ENCODE measurements around the gene ABCC6. TPM values are rescaled to one million over a fixed set of nuclear protein-coding genes. Genes with fewer than 3 reads are reported as not detected.
"Not testable (repeated sequence)": the region's sequence is repeated elsewhere in the genome, so short reads cannot be mapped to it uniquely, and the experiment has no call there.

The ABCC6 gene
- total and polyA plus RNA-seq, 2 experiments from 2014 or later, result 7.1 to 10.0 TPM

DNA sequence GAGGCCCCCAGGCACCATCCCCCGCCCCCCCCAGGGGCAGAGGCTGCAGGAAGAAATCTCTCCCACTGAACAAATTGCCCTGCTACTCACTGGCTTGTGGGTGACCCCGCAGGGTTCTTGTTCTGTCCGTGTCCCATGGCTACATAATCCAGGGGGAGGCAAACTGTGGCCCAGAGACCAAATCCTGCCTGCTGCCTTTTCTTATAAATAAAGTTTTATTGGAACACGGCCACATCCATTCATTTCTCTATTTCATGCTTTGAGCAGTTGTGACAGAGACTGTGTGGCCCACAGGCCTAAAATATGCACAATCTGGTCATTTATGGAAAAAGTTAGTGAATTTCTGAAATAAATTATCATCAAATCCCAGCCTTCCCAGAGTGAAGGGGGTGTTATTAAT, 38.2 kb downstream of the ABCC6 start:
- Histone ChIP-seq H3K4me3 (no peak overlapping the region), H3K27me3 (no peaks in the 10 kb centered on the region), H3K36me3 (no peaks in the 10 kb centered on the region), H3K4me1 (ENCODE audit: low read depth) (no peaks in the 10 kb centered on the region), H3K9me3 (ENCODE audit: low read depth) (no peaks in the 10 kb centered on the region), H3K27ac (no peak overlapping the region)
- TF ChIP-seq, protein P1, sequence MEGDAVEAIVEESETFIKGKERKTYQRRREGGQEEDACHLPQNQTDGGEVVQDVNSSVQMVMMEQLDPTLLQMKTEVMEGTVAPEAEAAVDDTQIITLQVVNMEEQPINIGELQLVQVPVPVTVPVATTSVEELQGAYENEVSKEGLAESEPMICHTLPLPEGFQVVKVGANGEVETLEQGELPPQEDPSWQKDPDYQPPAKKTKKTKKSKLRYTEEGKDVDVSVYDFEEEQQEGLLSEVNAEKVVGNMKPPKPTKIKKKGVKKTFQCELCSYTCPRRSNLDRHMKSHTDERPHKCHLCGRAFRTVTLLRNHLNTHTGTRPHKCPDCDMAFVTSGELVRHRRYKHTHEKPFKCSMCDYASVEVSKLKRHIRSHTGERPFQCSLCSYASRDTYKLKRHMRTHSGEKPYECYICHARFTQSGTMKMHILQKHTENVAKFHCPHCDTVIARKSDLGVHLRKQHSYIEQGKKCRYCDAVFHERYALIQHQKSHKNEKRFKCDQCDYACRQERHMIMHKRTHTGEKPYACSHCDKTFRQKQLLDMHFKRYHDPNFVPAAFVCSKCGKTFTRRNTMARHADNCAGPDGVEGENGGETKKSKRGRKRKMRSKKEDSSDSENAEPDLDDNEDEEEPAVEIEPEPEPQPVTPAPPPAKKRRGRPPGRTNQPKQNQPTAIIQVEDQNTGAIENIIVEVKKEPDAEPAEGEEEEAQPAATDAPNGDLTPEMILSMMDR (IDR thresholded peaks at IDR 0.05; ENCODE audit: low read depth, low read length), result no peak
- no peak for DNase-seq (ENCODE audit: low read depth in 1 of 2, low spot score in 1 of 2)

DNA sequence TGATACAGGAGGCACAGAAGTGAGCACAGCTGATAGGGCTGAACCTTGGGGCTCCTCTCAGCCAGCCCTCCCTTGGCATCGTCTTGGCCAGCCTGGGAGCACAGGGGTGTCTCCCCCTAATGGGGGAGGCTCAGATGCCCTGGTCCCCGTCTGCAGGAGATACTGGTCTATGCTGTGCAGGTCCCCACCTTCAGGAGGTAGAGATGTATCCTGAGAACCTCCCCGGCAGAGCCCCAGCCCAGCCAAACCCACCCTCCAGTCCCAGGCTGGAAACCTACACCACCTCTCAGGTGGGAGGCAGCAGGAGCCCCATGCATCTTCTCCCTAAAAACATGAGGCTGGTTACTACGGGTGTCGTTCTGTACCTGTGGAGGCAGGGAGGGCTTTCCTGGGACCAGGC, 38.7 kb downstream of the ABCC6 start:
- Histone ChIP-seq H3K27me3 (no peaks in the 10 kb centered on the region), H3K4me3 (no peak overlapping the region), H3K9me3 (ENCODE audit: low read depth) (no peaks in the 10 kb centered on the region), H3K4me1 (ENCODE audit: low read depth) (no peaks in the 10 kb centered on the region), H3K36me3 (no peaks in the 10 kb centered on the region), H3K27ac (no peak overlapping the region)
- TF ChIP-seq, protein P1 (IDR thresholded peaks at IDR 0.05; ENCODE audit: low read depth, low read length), result no peak
- no peak for DNase-seq (ENCODE audit: low read depth in 1 of 2, low spot score in 1 of 2)

DNA sequence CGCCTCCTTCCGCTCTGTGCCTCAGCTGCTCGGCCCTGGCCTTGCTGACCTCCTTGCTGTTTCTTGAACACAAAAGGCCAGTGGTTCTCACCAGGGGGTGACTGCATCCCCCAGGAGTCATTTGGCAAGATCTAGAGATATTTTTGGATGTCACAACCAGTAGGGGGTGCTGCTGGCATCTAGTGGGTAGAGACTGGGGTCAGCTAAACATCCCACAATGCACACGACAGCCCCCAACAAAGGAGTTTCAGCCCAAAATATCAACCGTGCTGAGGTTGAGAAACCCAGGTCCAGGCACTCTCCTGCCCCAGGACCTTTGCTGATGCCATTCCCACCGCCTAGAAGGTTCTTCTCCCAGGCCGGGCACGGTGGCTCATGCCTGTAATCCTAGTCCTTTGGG, 39.7 kb downstream of the ABCC6 start:
- TF ChIP-seq, protein P1 (IDR thresholded peaks at IDR 0.05; ENCODE audit: low read depth, low read length), result peak; percentile 24

DNA sequence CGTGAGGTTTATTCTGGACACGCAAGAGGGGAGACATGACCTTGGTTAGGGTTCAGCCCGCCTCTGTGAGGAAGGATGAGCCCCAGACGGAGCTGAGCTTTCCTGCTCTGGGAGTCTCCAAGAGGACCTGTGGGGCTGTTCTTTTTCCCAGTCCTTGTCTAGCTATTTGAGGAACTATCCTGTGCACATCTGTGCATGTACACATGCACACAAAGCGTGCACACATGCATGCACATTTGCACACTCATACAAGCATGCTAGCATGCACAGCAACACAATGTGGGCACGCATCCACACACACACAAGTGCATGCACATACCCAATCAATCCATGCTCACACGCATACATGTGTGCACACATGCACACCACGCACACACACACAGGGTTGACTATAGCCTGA, 40.4 kb downstream of the ABCC6 start:
- DNase-seq (ENCODE audit: low read depth in 1 of 2, low spot score in 1 of 2), result no peak
- Histone ChIP-seq H3K9me3 (ENCODE audit: low read depth) (no peaks in the 10 kb centered on the region), H3K36me3 (no peaks in the 10 kb centered on the region), H3K27me3 (no peaks in the 10 kb centered on the region), H3K4me1 (ENCODE audit: low read depth) (no peaks in the 10 kb centered on the region), H3K4me3 (no peak overlapping the region), H3K27ac (no peak overlapping the region)
- TF ChIP-seq, protein P1 (IDR thresholded peaks at IDR 0.05; ENCODE audit: low read depth, low read length), result no peak

More for the DNA sequence above, 39.7 kb downstream of the ABCC6 start:
- Histone ChIP-seq H3K9me3 (ENCODE audit: low read depth) (no peaks in the 10 kb centered on the region), H3K27me3 (no peaks in the 10 kb centered on the region), H3K4me3 (no peak overlapping the region), H3K27ac (no peak overlapping the region), H3K36me3 (no peaks in the 10 kb centered on the region), H3K4me1 (ENCODE audit: low read depth) (no peaks in the 10 kb centered on the region)
- DNase-seq (ENCODE audit: low read depth in 1 of 2, low spot score in 1 of 2), result no peak

DNA sequence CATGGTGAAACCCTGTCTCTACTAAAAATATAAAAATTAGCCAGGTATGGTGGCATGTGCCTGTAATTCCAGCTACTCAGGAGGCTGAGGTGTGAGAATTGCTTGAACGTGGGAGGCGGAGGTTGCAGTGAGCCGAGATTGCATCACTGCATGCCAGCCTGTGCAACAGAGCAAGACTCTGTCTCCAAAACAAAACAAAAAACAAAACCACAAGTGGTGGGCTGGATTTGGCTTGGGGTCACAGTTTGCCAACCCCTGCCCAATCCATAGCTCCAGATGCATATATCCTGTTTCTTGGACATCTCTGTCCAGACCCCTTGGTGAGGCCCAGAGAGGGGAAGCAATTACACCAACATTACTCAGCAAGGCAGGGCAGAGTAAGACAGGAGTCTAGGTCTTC, 41.5 kb downstream of the ABCC6 start:
- H3K4me1 ChIP-seq (ENCODE audit: low read depth); H3K27me3 ChIP-seq; H3K9me3 ChIP-seq (ENCODE audit: low read depth); H3K27ac ChIP-seq; H3K36me3 ChIP-seq; H3K4me3 ChIP-seq: not testable (repeated sequence)
- peak in 1 of 2 donors; percentile 20 for DNase-seq (ENCODE audit: low read depth in 1 of 2, low spot score in 1 of 2)

DNA sequence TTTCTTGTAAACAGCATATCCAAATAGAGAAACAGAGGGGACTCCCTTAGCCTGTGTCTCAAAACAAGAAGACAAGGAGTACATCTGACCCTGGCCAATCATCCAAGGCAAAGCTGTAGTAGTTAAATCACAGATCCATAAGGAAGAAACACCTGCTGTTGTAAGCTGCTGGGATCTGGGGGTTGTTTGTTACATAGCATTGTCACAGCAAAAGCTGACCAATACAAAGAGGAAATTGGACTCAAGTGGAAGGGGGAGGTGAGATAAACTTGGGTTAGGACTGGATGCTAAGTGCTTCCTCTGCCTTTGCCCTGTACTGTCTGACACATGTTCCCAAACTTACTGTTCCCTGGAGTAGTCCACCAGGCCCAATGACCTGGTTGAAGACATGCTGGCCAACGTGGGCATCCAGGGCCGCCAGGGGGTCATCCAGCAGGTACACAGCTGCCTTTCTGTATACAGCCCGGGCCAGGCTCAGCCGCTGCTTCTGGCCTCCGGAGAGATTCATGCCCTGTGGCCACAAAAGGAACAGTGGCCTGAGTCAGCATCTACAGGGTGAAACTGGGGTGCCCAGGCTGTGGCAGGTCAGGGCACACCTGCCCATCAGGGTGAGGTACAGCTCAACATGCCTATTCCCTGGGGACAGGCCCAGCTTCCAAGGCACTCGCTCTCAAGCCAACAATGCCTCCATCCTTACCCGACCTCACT, 44.7 kb downstream of the ABCC6 start:
- Histone ChIP-seq H3K27ac (no peak overlapping the region), H3K4me3 (no peak overlapping the region), H3K4me1 (ENCODE audit: low read depth) (peaks cover 9% of the 10 kb centered on the region), H3K27me3 (no peaks in the 10 kb centered on the region), H3K36me3 (no peaks in the 10 kb centered on the region), H3K9me3 (ENCODE audit: low read depth) (no peaks in the 10 kb centered on the region)
- TF ChIP-seq, protein P1 (IDR thresholded peaks at IDR 0.05; ENCODE audit: low read depth, low read length), result no peak
- DNase-seq (ENCODE audit: low read depth in 1 of 2, low spot score in 1 of 2), result no peak

Data from cardiac muscle cell (in vitro differentiated cells and primary cell).